Upper lobe of left lung (tissue), 4 donors: Measurements from ENCODE around the gene LSM8.

Source experiments
- CTCF ChIP-seq, 6 experiments: fragments of 450-650 bp in 4 of 6; fragments of 200-600 bp in 2 of 6; sonication (generic) in 2 of 6; IDR thresholded peaks; one replicate each; pipeline ENCODE4 v1.5.1; 2016 to 2019; ENCODE audit warnings: antibody characterized with exemption in 6 of 6
- EP300 ChIP-seq, 4 donors: sonication (generic); formaldehyde crosslinking; IDR thresholded peaks; one replicate each; pipeline ENCODE4 v1.5.1; 2017; ENCODE audit warnings: antibody characterized with exemption in 4 of 4, control low read depth in 2 of 4
- POLR2A ChIP-seq, 4 donors: fragments of 450-650 bp; IDR thresholded peaks; one replicate each; pipeline ENCODE4 v1.5.1; 2016 to 2017; ENCODE audit warnings: antibody characterized with exemption in 4 of 4, mild to moderate bottlenecking in 2 of 4

GRCh38 chr7:118175740-118176139, 8.2 kb upstream of the LSM8 start:
- TF ChIP-seq CTCF (IDR thresholded peaks at IDR 0.05): no peak
- TF ChIP-seq POLR2A (IDR thresholded peaks at IDR 0.05): no peak
- TF ChIP-seq EP300 (IDR thresholded peaks at IDR 0.05): no peak
